ENCODE measurements around the gene DENND1B. TPM values are rescaled to one million over a fixed set of nuclear protein-coding genes. Genes with fewer than 3 reads are reported as not detected.
"Not testable (repeated sequence)": the region's sequence is repeated elsewhere in the genome, so short reads cannot be mapped to it uniquely, and the experiment has no call there.

The DENND1B gene
- total RNA-seq, 1 donor from 2014 or later: 43.6 TPM

GRCh38 chr1:197786280-197786679, 11.0 kb upstream of the DENND1B start:
- FAIRE-seq (no peak), DNase-seq (ENCODE audit: low spot score in 2 of 2) (no peak)

GRCh38 chr1:197783510-197783948, 8.2 kb upstream of the DENND1B start:
- FAIRE-seq: no peak
- DNase-seq (ENCODE audit: low spot score in 2 of 2): no peak

- no peak for DNase-seq (ENCODE audit: low spot score in 2 of 2)
- no peak for FAIRE-seq
Measured at GRCh38 chr1:197782722-197783360, 7.6 kb upstream of the DENND1B start.

DNA sequence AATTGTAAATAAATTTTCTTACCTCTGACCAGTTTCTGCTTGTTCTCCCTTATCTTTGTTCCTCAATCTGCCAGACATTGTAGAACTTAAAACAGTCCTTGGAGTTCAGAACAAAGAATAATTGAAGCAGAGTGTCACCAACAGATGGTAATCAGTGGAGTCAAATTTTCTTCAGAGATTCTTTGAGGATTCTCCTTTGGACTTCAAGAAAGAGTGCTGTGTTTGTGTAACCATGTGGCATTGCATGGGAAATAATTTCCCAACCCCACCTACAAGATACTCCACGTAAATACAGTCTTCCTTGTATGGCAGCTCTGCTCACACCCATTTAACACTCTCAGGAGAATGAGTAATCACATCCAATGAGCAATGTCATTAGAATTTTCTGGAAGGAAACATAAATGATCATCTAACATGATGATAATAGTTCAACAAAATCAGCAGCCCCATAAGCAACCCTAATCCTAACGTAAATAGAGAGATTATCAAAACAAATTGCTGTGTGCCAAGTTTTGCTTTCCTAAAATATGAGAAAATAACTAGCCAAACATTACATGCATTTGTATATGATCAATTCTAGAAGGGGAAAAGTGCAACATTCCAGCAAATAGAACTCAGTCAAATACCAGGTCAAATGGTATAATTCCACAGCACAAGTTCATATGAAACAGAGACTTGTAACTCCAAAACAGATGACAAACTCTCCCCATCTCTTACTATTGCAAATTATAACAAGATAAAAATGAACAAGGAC, 6.9 kb upstream of the DENND1B start:
- DNase-seq (ENCODE audit: low spot score in 2 of 2): no peak
- FAIRE-seq: no peak

DNA sequence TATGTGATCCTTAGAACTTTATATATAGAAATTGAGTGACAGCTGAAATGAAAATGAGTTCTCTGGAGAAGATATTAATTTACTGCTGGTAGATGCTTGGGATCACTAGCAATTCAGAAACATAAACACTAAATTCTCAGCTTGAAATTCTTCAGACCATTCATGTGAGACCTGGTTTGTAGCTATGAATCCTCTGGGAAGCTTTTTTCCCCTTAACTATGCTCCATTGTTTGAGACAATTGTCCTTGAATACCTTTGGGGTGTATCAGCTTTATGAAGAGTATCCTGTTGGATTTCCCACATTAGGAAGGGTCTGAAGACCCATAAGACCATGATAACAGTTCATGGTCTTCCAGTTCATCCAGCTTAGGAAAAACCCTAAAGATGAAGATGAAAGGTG, 4.6 kb upstream of the DENND1B start:
- FAIRE-seq (no peak), DNase-seq (ENCODE audit: low spot score in 2 of 2) (no peak)

DNA sequence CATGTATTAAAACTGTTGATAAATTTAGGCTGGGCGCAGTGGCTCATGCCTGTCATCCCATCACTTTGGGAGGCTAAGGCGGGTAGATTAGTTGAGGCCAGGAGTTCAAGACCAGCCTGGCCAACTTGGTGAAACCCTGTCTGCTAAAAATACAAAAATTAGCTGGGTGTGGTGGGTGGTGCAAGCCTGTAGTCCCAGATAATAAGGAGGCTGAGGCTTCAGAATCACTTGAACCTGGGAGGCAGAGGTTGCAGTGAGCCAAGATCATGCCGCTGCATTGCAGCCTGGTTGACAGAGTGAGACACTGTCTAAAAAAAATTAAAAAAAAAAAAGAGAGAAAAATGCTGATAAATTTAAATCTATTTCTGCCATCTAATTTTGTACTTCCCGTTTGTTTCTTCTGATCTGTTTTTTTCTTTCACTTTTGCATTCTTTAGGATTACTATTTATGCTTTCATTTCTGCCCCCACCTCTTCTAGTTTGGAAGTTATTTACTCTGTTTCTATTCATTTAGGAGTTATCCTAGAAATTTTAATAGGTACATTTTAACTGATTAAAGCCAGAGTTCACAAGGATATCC, 3.2 kb upstream of the DENND1B start:
- no peak for FAIRE-seq
- no peak for DNase-seq (ENCODE audit: low spot score in 2 of 2)

- FAIRE-seq: no peak
- no peak for DNase-seq (ENCODE audit: low spot score in 2 of 2)
Measured at GRCh38 chr1:197776351-197777105, 1.2 kb upstream of the DENND1B start.

GRCh38 chr1:197774466-197775281, 606 bp downstream of the DENND1B start:
- FAIRE-seq (no peak), DNase-seq (ENCODE audit: low spot score in 2 of 2) (peak; percentile 48 to 57)

DNA sequence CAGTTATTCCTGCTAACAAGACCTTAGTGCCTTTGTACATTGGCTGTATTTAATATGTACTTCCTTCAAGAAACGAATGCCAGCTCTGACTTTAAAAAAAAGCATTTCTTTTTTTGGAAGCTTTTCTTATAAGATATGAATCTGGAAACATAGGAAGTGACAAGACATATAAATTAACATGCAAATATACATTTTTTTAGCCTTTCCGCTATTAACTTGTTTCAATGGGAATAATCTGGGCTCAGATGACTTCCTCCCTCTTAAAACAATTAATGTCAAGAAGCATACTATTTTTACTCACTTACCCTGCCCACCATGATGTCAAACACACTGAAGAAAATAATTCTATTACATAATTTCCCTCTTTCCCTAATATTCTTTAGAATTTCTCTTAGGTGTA, 1.4 kb downstream of the DENND1B start:
- DNase-seq (ENCODE audit: low spot score in 2 of 2) (no peak), FAIRE-seq (no peak)

DNA sequence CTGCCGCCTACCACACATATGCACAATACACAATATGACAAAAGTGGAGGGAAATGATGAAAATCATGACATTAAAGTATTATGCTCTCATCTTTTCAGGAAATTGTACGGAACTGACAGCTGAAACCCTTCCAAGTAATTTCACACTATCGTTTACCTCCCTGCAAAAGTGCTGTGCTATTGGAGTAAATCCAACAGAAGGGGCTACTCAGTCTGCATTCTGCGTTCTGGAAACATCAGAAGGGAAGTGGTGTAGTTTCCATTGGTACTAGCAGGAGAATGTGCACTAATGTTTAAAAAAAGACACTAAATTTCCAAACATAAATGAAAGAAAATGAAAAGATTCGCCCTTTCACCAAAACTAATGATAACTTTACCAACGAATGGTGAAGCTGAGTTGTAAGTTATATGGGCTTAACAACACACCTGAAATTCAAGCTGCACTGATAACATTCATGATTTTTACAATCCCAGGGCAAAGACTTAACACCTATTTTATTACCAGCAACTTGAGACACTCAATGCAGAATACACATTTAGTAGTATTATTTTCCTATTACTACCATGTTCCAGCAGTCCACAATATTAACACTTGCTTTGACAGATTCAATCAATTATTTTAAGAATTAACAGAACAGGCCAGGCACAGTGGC, 3.2 kb downstream of the DENND1B start:
- FAIRE-seq: no peak
- DNase-seq (ENCODE audit: low spot score in 2 of 2): no peak

- no peak for FAIRE-seq
- no peak for DNase-seq (ENCODE audit: low spot score in 2 of 2)
Measured at GRCh38 chr1:197771386-197771785, 3.9 kb downstream of the DENND1B start.

GRCh38 chr1:197770243-197770642, 5.0 kb downstream of the DENND1B start:
- no peak for FAIRE-seq
- DNase-seq (ENCODE audit: low spot score in 2 of 2): no peak

GRCh38 chr1:197769287-197769686, 6.0 kb downstream of the DENND1B start:
- FAIRE-seq (no peak), DNase-seq (ENCODE audit: low spot score in 2 of 2) (no peak)

DNA sequence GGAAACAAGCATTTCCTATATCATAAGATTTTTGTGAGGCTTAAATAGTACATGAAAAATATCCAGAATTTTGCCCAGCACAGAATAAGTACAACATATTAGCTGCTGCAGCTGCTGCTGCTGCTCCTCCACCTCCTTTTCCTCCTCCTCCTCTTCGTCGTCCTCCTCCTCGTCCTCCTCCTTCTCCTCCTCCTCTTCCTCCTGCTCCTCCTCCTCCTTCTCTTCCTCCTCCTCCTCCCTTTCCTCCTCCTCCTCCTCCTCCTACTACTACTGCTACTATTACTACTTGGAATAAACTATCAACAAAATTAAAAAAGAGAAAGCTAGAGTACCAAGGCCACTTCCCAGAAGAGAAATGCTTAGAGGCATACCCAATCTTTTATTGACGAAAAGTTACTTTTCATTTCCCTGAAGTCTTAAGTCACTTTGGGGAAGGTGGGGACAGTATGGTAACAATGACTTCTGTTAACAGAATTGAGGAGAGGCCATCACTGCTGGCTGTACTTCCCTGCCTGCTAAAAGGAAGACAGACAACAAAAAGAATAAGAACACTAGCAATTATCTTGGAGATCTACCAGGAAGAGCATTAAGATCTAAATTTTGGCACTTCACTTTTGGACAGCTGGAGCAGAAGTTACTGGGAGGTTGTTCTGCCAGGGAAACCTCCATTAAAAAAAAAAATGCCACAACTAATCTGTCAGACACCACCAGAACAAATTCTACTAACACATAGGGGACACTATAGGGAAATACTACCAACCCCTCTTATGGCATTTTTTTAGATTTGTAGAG, 7.1 kb downstream of the DENND1B start:
- no peak for FAIRE-seq

DNA sequence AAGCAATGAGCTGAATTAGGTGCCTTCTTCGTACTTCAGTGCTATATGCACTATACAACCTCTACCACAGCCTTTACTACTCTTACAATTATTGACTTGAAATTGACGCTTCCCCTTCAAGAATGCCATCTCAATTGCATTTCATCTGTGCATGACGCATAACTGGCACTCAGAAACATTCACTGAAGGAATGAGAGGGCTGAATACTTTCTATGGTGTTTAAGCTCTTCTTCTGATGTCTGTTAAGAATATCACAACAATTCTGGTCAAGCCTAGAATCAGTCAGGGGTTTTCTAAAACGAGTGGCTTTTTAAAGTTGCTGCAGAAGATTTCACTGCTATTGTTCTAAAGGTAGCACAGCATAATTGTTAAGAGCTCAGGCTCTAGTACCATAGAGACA, 11.5 kb downstream of the DENND1B start:
- FAIRE-seq: no peak

More for the DNA sequence above, 7.1 kb downstream of the DENND1B start:
- DNase-seq (ENCODE audit: low spot score in 2 of 2): no peak

GRCh38 chr1:197763307-197763706, 12.0 kb downstream of the DENND1B start:
- DNase-seq (ENCODE audit: low spot score in 2 of 2) (no peak), FAIRE-seq (no peak)

More for the DNA sequence above, 11.5 kb downstream of the DENND1B start:
- no peak for DNase-seq (ENCODE audit: low spot score in 2 of 2)

GRCh38 chr1:197761654-197762053, 13.6 kb downstream of the DENND1B start:
- FAIRE-seq (no peak), DNase-seq (ENCODE audit: low spot score in 2 of 2) (no peak)

- FAIRE-seq; DNase-seq (ENCODE audit: low spot score in 2 of 2): not testable (repeated sequence)
Measured at GRCh38 chr1:197755553-197755952, 19.7 kb downstream of the DENND1B start.
